ENCODE measurements around the gene MARCHF9.

The MARCHF9 gene

DNA sequence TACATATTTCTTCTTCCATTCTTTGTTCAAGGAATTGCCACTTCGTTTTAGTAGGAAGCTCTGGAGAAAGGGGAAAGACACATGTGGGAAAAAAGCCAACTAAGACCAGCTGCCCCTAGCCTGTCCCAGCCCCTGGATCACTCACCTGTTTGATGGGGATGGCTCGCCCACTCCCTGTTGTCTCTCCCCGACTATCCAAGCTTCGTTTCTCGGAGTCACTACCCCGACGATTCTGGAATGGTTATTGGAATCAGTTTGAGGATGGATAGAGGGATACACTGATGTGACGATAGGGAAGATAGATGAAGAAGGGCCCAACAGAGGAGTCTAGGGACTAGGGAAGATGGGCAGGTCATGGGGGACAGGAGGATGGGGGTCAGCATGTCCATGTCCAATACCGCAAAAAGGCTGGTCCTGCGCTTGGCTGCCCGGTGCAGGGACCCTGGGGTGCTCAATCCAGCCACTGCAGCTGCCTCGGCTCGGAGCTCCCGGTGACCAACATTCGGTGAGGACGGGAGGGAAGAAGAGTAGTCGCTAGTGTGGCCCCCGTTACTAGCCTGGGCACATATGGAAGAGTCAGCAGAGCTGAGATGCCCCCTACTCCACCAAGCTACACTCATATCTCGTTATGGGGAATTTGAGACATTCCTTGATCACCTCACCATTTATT, 23.4 kb upstream of the MARCHF9 start:
- H3K4me3 ChIP-seq (ENCODE audit: control insufficient read depth, low read depth, low read length) = no peak overlapping the region
- DNase-seq (ENCODE audit: low read depth) = no peak
- TF ChIP-seq, protein P1, sequence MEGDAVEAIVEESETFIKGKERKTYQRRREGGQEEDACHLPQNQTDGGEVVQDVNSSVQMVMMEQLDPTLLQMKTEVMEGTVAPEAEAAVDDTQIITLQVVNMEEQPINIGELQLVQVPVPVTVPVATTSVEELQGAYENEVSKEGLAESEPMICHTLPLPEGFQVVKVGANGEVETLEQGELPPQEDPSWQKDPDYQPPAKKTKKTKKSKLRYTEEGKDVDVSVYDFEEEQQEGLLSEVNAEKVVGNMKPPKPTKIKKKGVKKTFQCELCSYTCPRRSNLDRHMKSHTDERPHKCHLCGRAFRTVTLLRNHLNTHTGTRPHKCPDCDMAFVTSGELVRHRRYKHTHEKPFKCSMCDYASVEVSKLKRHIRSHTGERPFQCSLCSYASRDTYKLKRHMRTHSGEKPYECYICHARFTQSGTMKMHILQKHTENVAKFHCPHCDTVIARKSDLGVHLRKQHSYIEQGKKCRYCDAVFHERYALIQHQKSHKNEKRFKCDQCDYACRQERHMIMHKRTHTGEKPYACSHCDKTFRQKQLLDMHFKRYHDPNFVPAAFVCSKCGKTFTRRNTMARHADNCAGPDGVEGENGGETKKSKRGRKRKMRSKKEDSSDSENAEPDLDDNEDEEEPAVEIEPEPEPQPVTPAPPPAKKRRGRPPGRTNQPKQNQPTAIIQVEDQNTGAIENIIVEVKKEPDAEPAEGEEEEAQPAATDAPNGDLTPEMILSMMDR (IDR thresholded peaks at IDR 0.05; ENCODE audit: control insufficient read depth, insufficient read depth, low read depth, low read length, missing control alignments) = no peak

DNA sequence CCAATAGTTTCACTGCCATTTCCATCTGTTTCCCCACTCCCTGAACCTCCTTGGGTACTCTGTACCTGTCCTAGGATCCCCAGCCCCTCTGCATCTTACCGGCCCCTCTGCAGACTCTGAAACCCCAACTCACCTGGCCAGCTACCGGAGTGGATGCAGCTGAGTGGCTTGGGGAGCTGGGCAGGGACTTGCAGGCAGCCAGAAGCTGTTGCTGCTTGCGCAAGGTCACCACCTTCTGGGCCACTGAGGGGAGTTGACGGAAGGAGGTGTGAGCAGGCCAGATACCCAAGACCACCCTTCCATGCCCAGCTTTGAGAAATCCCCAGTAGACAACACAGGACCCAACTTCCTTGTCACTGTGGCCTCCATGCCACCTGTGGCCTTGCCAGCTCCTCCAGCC, 22.6 kb upstream of the MARCHF9 start:
- no peak for DNase-seq (ENCODE audit: low read depth)
- TF ChIP-seq, protein P1 (IDR thresholded peaks at IDR 0.05; ENCODE audit: control insufficient read depth, insufficient read depth, low read depth, low read length, missing control alignments) = no peak
- no peak overlapping the region for H3K4me3 ChIP-seq (ENCODE audit: control insufficient read depth, low read depth, low read length)

DNA sequence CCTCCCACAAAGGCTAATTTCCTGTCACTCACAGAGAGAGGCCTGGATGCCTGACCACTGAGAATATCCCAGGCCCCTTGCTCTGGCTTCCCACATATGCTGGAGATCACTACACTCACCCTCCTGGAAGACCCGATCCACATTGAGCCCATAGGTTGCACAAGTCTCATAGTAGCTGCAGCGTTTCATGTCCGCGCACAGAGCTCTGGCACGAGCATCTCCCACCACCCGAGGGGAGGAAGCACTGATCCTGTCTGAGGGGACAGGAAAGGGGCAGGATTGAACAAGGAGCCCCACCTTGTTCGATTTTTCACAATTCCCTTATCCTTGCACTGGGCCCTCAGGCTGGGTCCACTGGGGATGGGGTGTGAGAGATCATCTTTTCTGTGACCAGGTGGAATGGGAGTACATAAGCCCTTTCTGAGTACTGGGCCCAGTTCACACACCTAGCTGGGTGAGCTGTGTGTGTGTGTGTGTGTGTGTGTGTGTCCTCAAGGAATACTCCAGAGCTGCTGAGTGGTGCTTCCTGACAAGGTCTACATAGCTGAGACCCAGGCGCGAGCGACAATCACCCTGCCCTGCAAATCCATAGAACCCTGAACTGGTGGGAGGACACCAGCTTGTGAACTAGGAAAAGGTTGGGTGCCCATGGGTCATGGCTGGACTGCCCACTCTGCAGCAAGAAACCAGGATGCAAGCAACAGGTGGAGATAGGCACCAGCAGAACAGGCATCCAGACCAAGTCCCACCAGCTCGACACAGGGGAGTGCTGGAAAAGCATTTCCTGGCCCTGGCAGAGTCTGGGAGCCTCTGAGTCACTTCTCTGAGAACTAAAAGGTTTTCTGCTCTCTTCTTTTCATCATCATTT, 21.9 kb upstream of the MARCHF9 start:
- TF ChIP-seq, protein P1 (IDR thresholded peaks at IDR 0.05; ENCODE audit: control insufficient read depth, insufficient read depth, low read depth, low read length, missing control alignments) = no peak
- H3K4me3 ChIP-seq (ENCODE audit: control insufficient read depth, low read depth, low read length) = no peak overlapping the region
- DNase-seq (ENCODE audit: low read depth) = no peak

DNA sequence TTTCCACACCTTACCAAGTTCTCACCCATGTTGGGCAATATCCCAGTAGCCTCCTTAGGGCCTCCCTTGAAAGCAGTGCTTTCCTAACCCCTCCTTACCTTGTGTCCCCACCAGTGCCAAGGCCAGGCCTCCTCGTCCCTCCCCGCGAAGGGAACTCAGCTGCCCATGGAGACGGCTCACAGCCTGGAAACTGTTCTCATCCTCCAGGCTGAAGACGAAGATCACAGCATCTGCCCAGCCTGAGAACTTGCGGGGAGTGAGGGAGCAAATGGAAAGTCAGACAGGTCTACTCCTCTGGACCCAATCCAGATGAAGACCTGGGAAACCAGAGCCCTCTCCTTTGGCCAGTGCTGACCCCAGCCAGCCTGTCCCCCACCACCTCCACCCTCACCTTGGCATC, 21.0 kb upstream of the MARCHF9 start:
- TF ChIP-seq, protein P1 (IDR thresholded peaks at IDR 0.05; ENCODE audit: control insufficient read depth, insufficient read depth, low read depth, low read length, missing control alignments) = no peak
- H3K4me3 ChIP-seq (ENCODE audit: control insufficient read depth, low read depth, low read length) = no peak overlapping the region
- DNase-seq (ENCODE audit: low read depth) = no peak

DNA sequence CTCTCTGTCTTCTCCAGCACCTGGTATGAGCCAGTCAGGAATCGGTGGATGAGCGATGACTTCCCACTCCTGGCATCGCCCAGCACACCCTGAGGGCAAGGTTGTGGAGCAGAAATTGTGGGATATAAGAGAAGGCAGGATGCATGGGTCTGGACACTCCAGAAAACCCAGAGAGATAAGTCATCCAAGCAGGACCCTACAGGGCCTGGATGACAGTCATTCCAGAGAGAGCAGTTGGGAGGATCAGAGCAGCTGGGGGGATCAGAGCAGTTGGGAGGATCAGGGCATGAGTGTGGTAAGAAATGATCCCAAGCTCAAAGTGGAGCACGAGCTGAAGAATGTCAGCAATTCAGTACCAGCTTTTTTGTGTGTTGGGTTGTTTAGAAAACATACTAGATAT, 20.3 kb upstream of the MARCHF9 start:
- no peak overlapping the region for H3K4me3 ChIP-seq (ENCODE audit: control insufficient read depth, low read depth, low read length)
- TF ChIP-seq, protein P1 (IDR thresholded peaks at IDR 0.05; ENCODE audit: control insufficient read depth, insufficient read depth, low read depth, low read length, missing control alignments) = no peak

DNA sequence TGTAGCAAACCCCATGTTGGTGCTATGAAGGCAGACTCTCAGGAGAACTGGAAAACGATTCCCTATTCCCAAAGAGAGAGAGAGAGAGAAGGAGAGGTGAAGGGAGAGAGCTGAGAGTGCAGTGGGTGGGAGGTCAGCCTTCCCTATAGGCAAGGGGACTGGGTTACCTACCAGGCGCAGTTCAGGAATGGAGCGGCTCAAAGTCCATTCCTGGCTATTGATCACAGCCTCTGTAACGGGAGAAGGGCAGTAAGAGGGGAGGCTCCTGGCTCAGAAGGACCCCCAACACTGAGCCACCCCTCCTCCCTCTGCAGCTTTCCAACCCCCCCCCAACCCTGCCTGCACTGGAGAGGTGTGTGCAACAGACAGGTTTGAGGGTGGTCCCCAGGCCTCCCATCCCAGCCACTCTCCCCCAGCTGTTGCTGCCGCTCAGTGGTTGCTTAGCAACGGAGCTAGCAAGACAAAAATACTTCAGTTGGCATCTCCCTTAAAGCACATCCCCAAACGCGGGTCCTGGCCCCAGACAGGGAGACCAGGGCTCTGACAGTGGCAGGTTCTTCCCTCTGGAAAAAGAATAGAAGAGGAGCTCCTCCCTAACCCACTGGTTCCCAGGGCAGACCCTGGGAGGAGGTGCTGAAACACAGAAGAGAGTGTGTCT, 19.6 kb upstream of the MARCHF9 start:
- no peak overlapping the region for H3K4me3 ChIP-seq (ENCODE audit: control insufficient read depth, low read depth, low read length)
- no peak for DNase-seq (ENCODE audit: low read depth)
- TF ChIP-seq, protein P1 (IDR thresholded peaks at IDR 0.05; ENCODE audit: control insufficient read depth, insufficient read depth, low read depth, low read length, missing control alignments) = no peak

More for the DNA sequence above, 20.3 kb upstream of the MARCHF9 start:
- no peak for DNase-seq (ENCODE audit: low read depth)
